Gastrocnemius medialis (tissue), 4 donors: Measurements from ENCODE around the gene TMOD4. TPM values are rescaled to one million over a fixed set of nuclear protein-coding genes. Genes with fewer than 3 reads are reported as not detected.
A peak's percentile ranks its signal among the peaks of the same experiment; 100 is the strongest.

Experiments used
- ATAC-seq, 2 donors: fragments of 150-250 bp; one replicate each; pipeline ENCODE4 v1.9.1; 2016
- DNase-seq, 2 donors: peaks; one replicate each; pipeline ENCODE4 v3.0.0-alpha.2; 2019
- H3K27ac ChIP-seq, 4 donors: fragments of 200-600 bp; sonication (generic); 1 replicate in 1 of 4; 2 replicates in 3 of 4; pipeline ENCODE4 v1.5.1; 2016 to 2018; ENCODE audit warnings: mild to moderate bottlenecking in 2 of 4, moderate library complexity in 1 of 4
- H3K27me3 ChIP-seq, 3 donors: fragments of 200-600 bp; sonication (generic) in 2 of 3; 1 replicate in 1 of 3; 2 replicates in 2 of 3; pipeline versions ENCODE4 v1.5.1 to v1.6.0; 2016 to 2019; ENCODE audit warnings: mild to moderate bottlenecking in 1 of 3, moderate library complexity in 1 of 3
- H3K36me3 ChIP-seq, 2 donors: fragments of 200-600 bp; sonication (generic) in 1 of 2; one replicate each; pipeline ENCODE4 v1.5.1; 2017 to 2018
- H3K4me1 ChIP-seq, 2 donors: fragments of 200-600 bp; sonication (generic) in 1 of 2; one replicate each; pipeline ENCODE4 v1.5.1; 2016 to 2017; ENCODE audit warnings: mild to moderate bottlenecking in 2 of 2
- H3K4me3 ChIP-seq, 4 donors: fragments of 200-600 bp; sonication (generic) in 3 of 4; 1 replicate in 1 of 4; 2 replicates in 3 of 4; pipeline ENCODE4 v1.5.1; 2016 to 2019; ENCODE audit warnings: mild to moderate bottlenecking in 2 of 4
- H3K9me3 ChIP-seq, 3 donors: fragments of 200-600 bp; sonication (generic) in 2 of 3; 1 replicate in 1 of 3; 2 replicates in 2 of 3; pipeline ENCODE4 v1.5.1; 2016 to 2019
- CTCF ChIP-seq, 5 experiments: fragments of 450-650 bp in 3 of 5; fragments of 200-600 bp in 2 of 5; sonication (generic) in 2 of 5; IDR thresholded peaks in 4 of 5; conservative IDR thresholded peaks in 1 of 5; 1 replicate in 4 of 5; 2 replicates in 1 of 5; pipeline ENCODE4 v1.5.1; 2016 to 2019; ENCODE audit warnings: antibody characterized with exemption in 5 of 5, mild to moderate bottlenecking in 3 of 5, moderate library complexity in 3 of 5
- POLR2A ChIP-seq, 2 donors: fragments of 450-650 bp; IDR thresholded peaks; one replicate each; pipeline ENCODE4 v1.6.1; 2017; ENCODE audit warnings: antibody characterized with exemption in 2 of 2, mild to moderate bottlenecking in 2 of 2, moderate library complexity in 2 of 2
- in situ Hi-C, 4 donors: fragments of 200-750 bp; cut with MboI; loops; one replicate each; pipeline versions ENCODE4 v1.15.0 to v1.8.0; 2017; ENCODE audit warnings: low sequenced_read_pairs in 4 of 4
- intact Hi-C: fragments of 100-400 bp; cut with DNase I; formaldehyde crosslinking; loops from one replicate; pipeline ENCODE4 v1.15.1; 2023; ENCODE audit warnings: low total_unique reads
- total RNA-seq, 4 donors: library from RNA; depleted of rRNA; stranded (reverse); fragments of >200 nt; gene quantifications; one replicate each; pipeline versions ENCODE4 v1.1.0 to v1.2.3, GENCODE V29; 2016

The TMOD4 gene
- total RNA-seq, 4 donors from 2014 or later = 58.3 to 315 (median 188) TPM

- Histone ChIP-seq H3K27ac (peak overlapping the region in 1 of 4 donors; percentile 54), H3K36me3 (peaks cover 0 to 37% of the 10 kb centered on the region in 2 donors), H3K4me1 (peaks cover 16 to 21% of the 10 kb centered on the region in 2 donors), H3K4me3 (no peak overlapping the region), H3K9me3 (no peaks in the 10 kb centered on the region), H3K27me3 (no peaks in the 10 kb centered on the region)
- no peak for DNase-seq
- TF ChIP-seq POLR2A (IDR thresholded peaks at IDR 0.05) (no peak), CTCF (IDR thresholded peaks at IDR 0.05 in 4 of 5, conservative IDR thresholded peaks at IDR 0.05 in 1 of 5) (no peak)
- intact Hi-C loops = no loop called here
- in situ Hi-C loops = loop anchor here in 3 of 4 donors (5.0 to 10.0 kb wide), 2 partner anchors 54 to 61 kb away; no protein-coding TSS in a partner anchor
- ATAC-seq = no peak
These were observed 17.5 kb downstream of the TMOD4 start for GRCh38 chr1:151158326-151158725.

- Histone ChIP-seq H3K36me3 (peaks cover 0 to 35% of the 10 kb centered on the region in 2 donors), H3K27me3 (no peaks in the 10 kb centered on the region), H3K9me3 (no peaks in the 10 kb centered on the region), H3K4me3 (peak overlapping the region in 1 of 4 donors; percentile 33), H3K4me1 (peaks cover 16 to 17% of the 10 kb centered on the region in 2 donors), H3K27ac (peak overlapping the region in 1 of 4 donors; percentile 12)
- in situ Hi-C loops (loop anchor here in 3 of 4 donors (5.0 to 10.0 kb wide), 2 partner anchors 52 to 60 kb away; no protein-coding TSS in a partner anchor), intact Hi-C loops (loop anchor here (2.0 kb wide), 1 partner anchor 86 kb away; the partner anchor contains the start of gene GABPB2)
- no peak for TF ChIP-seq CTCF (IDR thresholded peaks at IDR 0.05 in 4 of 5, conservative IDR thresholded peaks at IDR 0.05 in 1 of 5)
- TF ChIP-seq POLR2A (IDR thresholded peaks at IDR 0.05) = no peak
- ATAC-seq (no peak), DNase-seq (no peak)
These were observed 18.7 kb downstream of the TMOD4 start for GRCh38 chr1:151157067-151157531.

GRCh38 chr1:151156515-151156819 is 19.3 kb downstream of the TMOD4 start, which contains the start of gene TNFAIP8L2:
Gene TNFAIP8L2 (plus strand): TSS chr1:151156649. CDS start chr1:151158698, 2,049 bp downstream.
- peak within 1 kb of the TSS in 1 of 4 donors; percentile 33 for H3K4me3 ChIP-seq
- no peaks in the 10 kb centered on the region for H3K27me3 ChIP-seq
- peaks cover 0 to 29% of the 10 kb centered on the region in 2 donors for H3K36me3 ChIP-seq
- H3K27ac ChIP-seq = peak within 1 kb of the TSS in 2 of 4 donors; percentile 12 to 29
- TF ChIP-seq CTCF (IDR thresholded peaks at IDR 0.05 in 4 of 5, conservative IDR thresholded peaks at IDR 0.05 in 1 of 5) (no peak), POLR2A (IDR thresholded peaks at IDR 0.05) (no peak)
- H3K4me1 ChIP-seq = peaks cover 16 to 17% of the 10 kb centered on the region in 2 donors
- intact Hi-C loops = loop anchor here (1.0 to 2.0 kb wide), 2 partner anchors 57 to 86 kb away; partner anchors contain the start of gene GABPB2
- peak in 1 of 2 donors; percentile 30 for DNase-seq
- in situ Hi-C loops = loop anchor here in 3 of 4 donors (5.0 to 10.0 kb wide), 2 partner anchors 52 to 59 kb away; no protein-coding TSS in a partner anchor
- ATAC-seq = peak in 1 of 2 donors; percentile 22
- no peaks in the 10 kb centered on the region for H3K9me3 ChIP-seq

GRCh38 chr1:151147665-151148064 is 28.1 kb downstream of the TMOD4 start:
- peak overlapping the region in 3 of 4 donors; percentile 89 to 97 (median 90) for H3K4me3 ChIP-seq
- no peaks in the 10 kb centered on the region for H3K36me3 ChIP-seq
- H3K4me1 ChIP-seq = peaks cover 29 to 37% of the 10 kb centered on the region in 2 donors
- TF ChIP-seq POLR2A (IDR thresholded peaks at IDR 0.05) (no peak), CTCF (IDR thresholded peaks at IDR 0.05 in 4 of 5, conservative IDR thresholded peaks at IDR 0.05 in 1 of 5) (no peak)
- intact Hi-C loops = loop anchor here (2.0 to 5.0 kb wide), 4 partner anchors 35 to 585 kb away; partner anchors contain the start of gene GABPB2
- H3K9me3 ChIP-seq = no peaks in the 10 kb centered on the region
- in situ Hi-C loops = no loop called here
- no peaks in the 10 kb centered on the region for H3K27me3 ChIP-seq
- peak in 1 of 2 donors; percentile 12 for DNase-seq
- no peak for ATAC-seq
- peak overlapping the region; percentile 95 to 99 (median 98) for H3K27ac ChIP-seq
